GM12892 (cell line): ENCODE measurements around the gene ATG16L1.

Experiments used
- POLR2A ChIP-seq: IDR thresholded peaks from 2 replicates; pipeline ENCODE4 v1.6.1; 2011; ENCODE audit warnings: low read depth, low read length, control low read depth
- POLR2AphosphoS5 ChIP-seq: IDR thresholded peaks from 2 replicates; pipeline ENCODE4 v1.6.1; 2011; ENCODE audit warnings: low read depth, low read length, control low read depth

DNA sequence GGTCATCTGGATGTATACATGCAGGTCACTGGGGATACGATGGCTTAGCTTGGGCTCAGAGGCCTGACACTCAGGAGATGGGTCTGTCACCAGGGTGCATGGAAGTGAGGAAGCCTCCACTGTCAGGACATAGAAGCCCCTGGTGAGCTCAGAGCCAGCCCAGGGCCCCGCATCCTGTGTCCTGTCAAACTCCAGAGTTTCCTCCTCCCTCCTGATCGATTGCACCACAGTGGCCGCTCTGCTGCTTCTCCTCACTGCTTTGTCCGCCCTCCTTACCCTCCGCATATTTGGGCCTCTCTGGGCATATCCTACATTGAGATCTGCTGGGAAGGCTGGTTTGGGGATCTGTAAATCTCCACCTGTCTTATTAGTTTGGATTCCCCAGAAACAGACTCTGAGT lies 37.5 kb upstream of the ATG16L1 start:
- TF ChIP-seq POLR2A (no peak), POLR2AphosphoS5 (no peak)
